NB4 (cell line): ENCODE measurements around the gene RHBDF1.
"Not testable (repeated sequence)": the region's sequence is repeated elsewhere in the genome, so short reads cannot be mapped to it uniquely, and the experiment has no call there.

Source experiments
- DNase-seq: peaks from one replicate; pipeline ENCODE4 v3.0.0; 2010; ENCODE audit warnings: low read depth
- H3K4me3 ChIP-seq: one replicate; pipeline ENCODE4 v1.5.1; 2011; ENCODE audit warnings: mild to moderate bottlenecking, low read depth, low read length, moderate library complexity
- CTCF ChIP-seq: IDR thresholded peaks from one replicate; pipeline ENCODE4 v1.5.1; 2012; ENCODE audit warnings: low read depth, low read length
- MAX ChIP-seq: IDR thresholded peaks from 2 replicates; pipeline ENCODE4 v1.6.1; 2011; ENCODE audit warnings: low read depth, low read length
- MYC ChIP-seq: IDR thresholded peaks from 2 replicates; pipeline ENCODE4 v1.6.1; 2011; ENCODE audit warnings: low read depth, low read length
- POLR2A ChIP-seq: IDR thresholded peaks from 2 replicates; pipeline ENCODE4 v1.6.1; 2011; ENCODE audit warnings: mild to moderate bottlenecking; ENCODE audit not compliant: insufficient read length; ENCODE audit errors: extremely low read depth

The RHBDF1 gene

GRCh38 chr16:55571-56136 lies 16.8 kb downstream of the RHBDF1 start:
- no peak for DNase-seq
- no peak overlapping the region for H3K4me3 ChIP-seq
- TF ChIP-seq MYC, result no peak
- no peak for TF ChIP-seq CTCF
- no peak for TF ChIP-seq MAX
- TF ChIP-seq POLR2A, result no peak

- H3K4me3 ChIP-seq, result peak overlapping the region; percentile 65
- no peak for TF ChIP-seq CTCF
- no peak for TF ChIP-seq MAX
- TF ChIP-seq POLR2A, result no peak
- TF ChIP-seq MYC, result no peak
- DNase-seq, result no peak
Measured at GRCh38 chr16:54237-54581, 18.2 kb downstream of the RHBDF1 start.

GRCh38 chr16:53346-54236 lies 18.8 kb downstream of the RHBDF1 start, which contains the start of the genes POLR3K and SNRNP25:
Gene POLR3K, minus strand, starts transcription at chr16:53608. Its CDS starts 22 bp downstream, at chr16:53586.
Gene SNRNP25, plus strand, starts transcription at chr16:53828. Its CDS starts 189 bp downstream, at chr16:54017.
- DNase-seq, result peak; percentile 96
- TF ChIP-seq MYC (peak; percentile 70), CTCF (no peak), POLR2A (peak; percentile 79), MAX (peak; percentile 76)
- H3K4me3 ChIP-seq, result peak within 1 kb of the TSS; percentile 85

- TF ChIP-seq MYC, result no peak
- no peak for TF ChIP-seq MAX
- H3K4me3 ChIP-seq, result peak overlapping the region; percentile 49
- no peak for DNase-seq
Measured at GRCh38 chr16:50769-51591, 21.5 kb downstream of the RHBDF1 start.

GRCh38 chr16:47234-47633 lies 25.2 kb downstream of the RHBDF1 start:
- H3K4me3 ChIP-seq, result no peak overlapping the region
- DNase-seq, result no peak
- no peak for TF ChIP-seq MYC
- TF ChIP-seq CTCF, result no peak
- no peak for TF ChIP-seq POLR2A
- TF ChIP-seq MAX, result no peak

- DNase-seq, H3K4me3 ChIP-seq: not testable (repeated sequence)
Measured at GRCh38 chr16:46510-46909, 25.9 kb downstream of the RHBDF1 start.
